GM21528 (cell line): ENCODE results near the gene CYP4F22.
"Not testable (repeated sequence)": the region's sequence is repeated elsewhere in the genome, so short reads cannot be mapped to it uniquely, and the experiment has no call there.

ENCODE experiments used
- ATAC-seq: cut with Tn5 transposase; IDR thresholded peaks from one replicate; pipeline ENCODE4 v1.9.1; 2021; ENCODE audit warnings: mild to moderate bottlenecking, moderate library complexity; ENCODE audit not compliant: unreplicated experiment, low FRiP score

The CYP4F22 gene

GRCh38 chr19:15508035-15508710, at the start of gene CYP4F22:
CYP4F22 (plus strand) TSS chr19:15508525; CDS start chr19:15525337, 16,812 bp downstream.
- ATAC-seq, result no peak

- no peak for ATAC-seq
Observed at GRCh38 chr19:15461694-15462093, 46.6 kb upstream of the CYP4F22 start.

GRCh38 chr19:15463861-15464371, 44.4 kb upstream of the CYP4F22 start:
- no peak for ATAC-seq

- no peak for ATAC-seq
Observed at GRCh38 chr19:15464394-15465385, 43.6 kb upstream of the CYP4F22 start, which contains the start of gene RASAL3. RASAL3 (minus strand) TSS chr19:15464544; CDS start chr19:15464358, 186 bp downstream.

GRCh38 chr19:15466851-15467733, 41.2 kb upstream of the CYP4F22 start:
- ATAC-seq, result peak; percentile 38

- no peak for ATAC-seq
Observed at GRCh38 chr19:15467734-15468214, 40.6 kb upstream of the CYP4F22 start.

GRCh38 chr19:15468675-15469512, 39.4 kb upstream of the CYP4F22 start:
- no peak for ATAC-seq

GRCh38 chr19:15469513-15470297, 38.6 kb upstream of the CYP4F22 start:
- ATAC-seq, result no peak

GRCh38 chr19:15471639-15472101, 36.7 kb upstream of the CYP4F22 start:
- no peak for ATAC-seq

- ATAC-seq, result not testable (repeated sequence)
Observed at GRCh38 chr19:15473821-15474220, 34.5 kb upstream of the CYP4F22 start.

- no peak for ATAC-seq
Observed at GRCh38 chr19:15475169-15475568, 33.2 kb upstream of the CYP4F22 start.

- ATAC-seq, result no peak
Observed at GRCh38 chr19:15475611-15476010, 32.7 kb upstream of the CYP4F22 start.

- no peak for ATAC-seq
Observed at GRCh38 chr19:15476325-15476724, 32.0 kb upstream of the CYP4F22 start.

- no peak for ATAC-seq
Observed at GRCh38 chr19:15479391-15480345, 28.7 kb upstream of the CYP4F22 start, which contains the start of gene PGLYRP2. PGLYRP2 (minus strand) TSS chr19:15479501; CDS start chr19:15479371, 130 bp downstream.

GRCh38 chr19:15480996-15481395, 27.3 kb upstream of the CYP4F22 start:
- not testable (repeated sequence) for ATAC-seq

- not testable (repeated sequence) for ATAC-seq
Observed at GRCh38 chr19:15485768-15486167, 22.6 kb upstream of the CYP4F22 start.

- no peak for ATAC-seq
Observed at GRCh38 chr19:15487038-15487437, 21.3 kb upstream of the CYP4F22 start.
